Ishikawa (cell line): ENCODE data around the gene FOXN3.

Experiments
- CEBPB ChIP-seq: IDR thresholded peaks from 2 replicates; pipeline ENCODE4 v1.6.1; 2012
- CREB1 ChIP-seq: IDR thresholded peaks from 2 replicates; pipeline ENCODE4 v1.6.1; 2012; ENCODE audit warnings: low read depth
- MAX ChIP-seq: IDR thresholded peaks from 2 replicates; pipeline ENCODE4 v1.6.1; 2012
- NFIC ChIP-seq: IDR thresholded peaks from 2 replicates; pipeline ENCODE4 v1.6.1; 2012
- RAD21 ChIP-seq: IDR thresholded peaks from 2 replicates; pipeline ENCODE4 v1.6.1; 2012; ENCODE audit warnings: low read depth
- TCF12 ChIP-seq: IDR thresholded peaks from 2 replicates; pipeline ENCODE4 v1.6.1; 2012; ENCODE audit warnings: low read depth
- YY1 ChIP-seq: IDR thresholded peaks from 2 replicates; pipeline ENCODE4 v1.6.1; 2012; ENCODE audit warnings: low read depth
- TF ChIP-seq, protein P1 (sequence below): IDR thresholded peaks from 2 replicates; pipeline ENCODE4 v1.6.1; 2012; ENCODE audit warnings: low read depth, mild to moderate bottlenecking

DNA sequence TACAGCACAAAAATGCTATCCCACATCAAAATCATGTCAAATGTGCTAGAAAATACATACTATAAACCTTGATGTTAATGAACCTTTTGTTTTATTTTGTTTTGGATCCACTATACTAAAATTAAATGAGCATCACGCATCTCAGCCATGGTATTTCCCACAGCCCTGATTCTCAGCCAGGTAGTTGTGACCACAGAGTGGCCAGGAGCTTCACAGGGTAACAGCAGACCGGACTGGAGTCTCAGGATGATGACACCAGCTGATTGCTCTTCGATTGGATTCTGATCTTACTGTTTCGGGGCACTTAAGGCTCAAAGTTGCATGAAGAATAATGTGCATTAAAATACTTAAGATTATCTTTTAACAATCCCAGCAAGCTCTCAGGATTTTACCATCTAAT is 134.8 kb downstream of the FOXN3 start:
- TF ChIP-seq, protein P1, sequence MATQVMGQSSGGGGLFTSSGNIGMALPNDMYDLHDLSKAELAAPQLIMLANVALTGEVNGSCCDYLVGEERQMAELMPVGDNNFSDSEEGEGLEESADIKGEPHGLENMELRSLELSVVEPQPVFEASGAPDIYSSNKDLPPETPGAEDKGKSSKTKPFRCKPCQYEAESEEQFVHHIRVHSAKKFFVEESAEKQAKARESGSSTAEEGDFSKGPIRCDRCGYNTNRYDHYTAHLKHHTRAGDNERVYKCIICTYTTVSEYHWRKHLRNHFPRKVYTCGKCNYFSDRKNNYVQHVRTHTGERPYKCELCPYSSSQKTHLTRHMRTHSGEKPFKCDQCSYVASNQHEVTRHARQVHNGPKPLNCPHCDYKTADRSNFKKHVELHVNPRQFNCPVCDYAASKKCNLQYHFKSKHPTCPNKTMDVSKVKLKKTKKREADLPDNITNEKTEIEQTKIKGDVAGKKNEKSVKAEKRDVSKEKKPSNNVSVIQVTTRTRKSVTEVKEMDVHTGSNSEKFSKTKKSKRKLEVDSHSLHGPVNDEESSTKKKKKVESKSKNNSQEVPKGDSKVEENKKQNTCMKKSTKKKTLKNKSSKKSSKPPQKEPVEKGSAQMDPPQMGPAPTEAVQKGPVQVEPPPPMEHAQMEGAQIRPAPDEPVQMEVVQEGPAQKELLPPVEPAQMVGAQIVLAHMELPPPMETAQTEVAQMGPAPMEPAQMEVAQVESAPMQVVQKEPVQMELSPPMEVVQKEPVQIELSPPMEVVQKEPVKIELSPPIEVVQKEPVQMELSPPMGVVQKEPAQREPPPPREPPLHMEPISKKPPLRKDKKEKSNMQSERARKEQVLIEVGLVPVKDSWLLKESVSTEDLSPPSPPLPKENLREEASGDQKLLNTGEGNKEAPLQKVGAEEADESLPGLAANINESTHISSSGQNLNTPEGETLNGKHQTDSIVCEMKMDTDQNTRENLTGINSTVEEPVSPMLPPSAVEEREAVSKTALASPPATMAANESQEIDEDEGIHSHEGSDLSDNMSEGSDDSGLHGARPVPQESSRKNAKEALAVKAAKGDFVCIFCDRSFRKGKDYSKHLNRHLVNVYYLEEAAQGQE: no peak
- TF ChIP-seq CREB1 (no peak), CEBPB (no peak), NFIC (no peak), RAD21 (no peak), YY1 (no peak), MAX (no peak), TCF12 (no peak)
